ENCODE results near the gene LRP10.
"Not testable (repeated sequence)": the region's sequence is repeated elsewhere in the genome, so short reads cannot be mapped to it uniquely, and the experiment has no call there.

The LRP10 gene

DNA sequence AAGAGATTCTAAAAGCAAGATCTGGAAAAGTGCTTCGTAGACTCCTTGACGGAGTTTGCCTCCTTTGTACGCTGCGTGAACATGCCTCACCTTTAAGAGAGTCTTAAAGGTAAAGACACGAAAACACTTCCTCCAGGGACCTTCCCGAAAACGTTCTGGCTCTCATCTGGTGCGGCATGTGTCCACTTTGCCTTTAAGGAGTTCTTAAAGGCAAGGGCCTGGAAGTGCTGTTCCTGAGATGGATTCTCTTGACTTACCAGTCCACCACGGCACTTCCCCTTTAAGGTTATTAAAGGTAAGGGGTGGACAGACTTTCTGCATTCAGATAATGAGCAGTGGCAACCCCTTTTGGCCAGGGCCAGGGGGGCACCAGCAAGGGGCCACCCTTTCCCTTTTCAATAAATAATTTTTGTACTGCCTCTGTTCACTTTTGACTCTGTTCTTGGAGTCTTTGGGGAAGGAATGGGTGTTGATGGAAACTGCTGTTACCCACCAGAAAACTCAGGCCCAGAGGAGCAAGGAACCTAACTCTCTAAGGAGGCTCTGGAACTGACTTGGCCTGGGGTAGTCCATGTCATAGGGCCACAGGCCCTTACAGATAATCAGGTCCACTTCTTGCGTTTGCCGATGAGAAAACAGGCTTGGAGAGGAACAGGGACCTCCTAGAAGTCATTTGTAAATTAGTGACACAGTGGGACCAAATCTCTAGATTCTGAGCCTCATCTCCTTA, 15.9 kb downstream of the LRP10 start:
- DNase-seq: no peak

DNA sequence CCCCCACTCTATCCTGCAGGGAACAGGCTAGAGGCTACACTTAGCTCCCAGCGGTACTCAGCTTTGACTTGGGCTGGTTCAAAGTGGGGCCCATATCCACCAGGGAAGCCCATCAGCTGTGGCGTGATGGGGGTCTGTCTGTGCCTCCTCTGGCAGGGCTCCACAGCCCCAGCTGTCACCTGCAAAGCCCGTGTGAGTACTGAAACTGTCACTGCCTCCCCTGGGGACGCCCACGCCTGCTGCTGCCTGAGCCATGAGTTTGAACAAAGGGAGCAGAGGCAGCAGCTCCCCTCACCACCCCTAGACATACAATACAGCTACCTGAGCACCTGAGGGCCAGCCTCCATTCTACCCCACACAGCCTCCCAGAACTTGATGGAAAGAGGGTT, 16.4 kb downstream of the LRP10 start:
- DNase-seq: peak; percentile 6

- no peak for DNase-seq
These were observed 17.1 kb downstream of the LRP10 start for GRCh38 chr14:22888662-22889061.

DNA sequence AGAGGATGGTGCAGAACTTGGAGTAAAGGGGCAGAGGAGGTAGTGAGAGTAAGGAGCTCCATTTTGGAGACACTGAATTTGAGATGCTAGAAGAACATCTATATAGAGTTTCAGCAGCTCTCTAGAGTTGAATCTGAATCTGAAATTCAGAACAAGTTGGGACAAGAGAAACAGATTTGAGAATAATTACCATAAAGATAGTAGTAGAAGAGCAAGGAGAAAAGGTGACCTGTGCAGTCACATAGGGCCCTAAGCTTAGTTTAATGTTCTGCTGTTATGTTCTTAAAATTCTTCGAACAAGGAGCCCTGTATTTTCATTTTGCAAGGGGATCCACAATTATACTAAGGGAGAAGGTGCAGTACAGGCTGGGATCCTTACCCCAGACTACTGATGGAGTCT, 18.9 kb downstream of the LRP10 start:
- no peak for DNase-seq

DNA sequence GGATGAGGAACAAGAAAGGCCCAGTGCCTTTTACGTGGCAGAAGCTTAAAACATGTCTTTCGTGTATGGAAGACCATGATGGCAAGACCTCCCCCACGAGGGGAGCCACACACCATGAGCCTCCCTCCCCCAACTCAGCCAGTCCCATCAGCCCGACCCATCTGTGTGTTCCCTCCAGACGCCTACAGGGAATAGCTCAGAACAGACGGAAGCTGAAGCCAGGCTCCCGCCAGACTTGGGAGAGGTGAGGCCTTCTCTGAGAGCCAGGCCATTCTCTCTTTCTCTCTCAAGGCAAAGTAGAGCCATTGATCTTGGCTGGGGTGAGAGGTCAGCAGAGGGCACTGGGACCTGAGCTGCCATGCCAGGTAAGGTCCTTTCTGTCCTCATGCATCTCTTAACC, 20.9 kb downstream of the LRP10 start:
- DNase-seq: no peak

- DNase-seq: no peak
These were observed 22.2 kb downstream of the LRP10 start for GRCh38 chr14:22893706-22894105.

GRCh38 chr14:22895402-22895801, 23.9 kb downstream of the LRP10 start:
- DNase-seq: no peak

- DNase-seq: no peak
These were observed 24.8 kb downstream of the LRP10 start for GRCh38 chr14:22896356-22896755.

DNA sequence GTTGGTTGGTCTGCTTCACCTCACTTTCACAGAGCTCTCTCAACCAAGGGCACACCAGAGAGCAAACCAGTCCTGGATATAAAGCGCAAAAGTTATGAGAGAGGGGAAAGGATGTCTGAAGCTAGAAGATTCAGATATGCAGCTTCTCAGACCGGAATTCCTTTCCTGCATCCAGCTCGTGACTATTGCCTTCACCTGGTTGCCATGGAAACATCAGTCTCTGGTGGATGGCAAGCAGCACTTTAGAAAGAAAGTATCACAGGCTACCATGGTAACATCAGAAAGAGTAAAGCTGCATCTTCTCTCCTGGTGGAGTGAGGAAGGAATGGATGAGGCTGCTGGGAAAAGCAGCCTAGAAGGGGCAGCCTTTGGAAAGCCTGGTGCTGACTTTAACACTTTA, 25.2 kb downstream of the LRP10 start:
- no peak for DNase-seq

GRCh38 chr14:22897357-22897756, 25.8 kb downstream of the LRP10 start:
- DNase-seq: no peak

- no peak for DNase-seq
These were observed 27.0 kb downstream of the LRP10 start for GRCh38 chr14:22898302-22899090.

- peak; percentile 27 for DNase-seq
These were observed 28.7 kb downstream of the LRP10 start for GRCh38 chr14:22900081-22900799.

GRCh38 chr14:22901799-22902198, 30.3 kb downstream of the LRP10 start:
- DNase-seq: no peak

- no peak for DNase-seq
These were observed 32.2 kb downstream of the LRP10 start for GRCh38 chr14:22903742-22904087.

DNA sequence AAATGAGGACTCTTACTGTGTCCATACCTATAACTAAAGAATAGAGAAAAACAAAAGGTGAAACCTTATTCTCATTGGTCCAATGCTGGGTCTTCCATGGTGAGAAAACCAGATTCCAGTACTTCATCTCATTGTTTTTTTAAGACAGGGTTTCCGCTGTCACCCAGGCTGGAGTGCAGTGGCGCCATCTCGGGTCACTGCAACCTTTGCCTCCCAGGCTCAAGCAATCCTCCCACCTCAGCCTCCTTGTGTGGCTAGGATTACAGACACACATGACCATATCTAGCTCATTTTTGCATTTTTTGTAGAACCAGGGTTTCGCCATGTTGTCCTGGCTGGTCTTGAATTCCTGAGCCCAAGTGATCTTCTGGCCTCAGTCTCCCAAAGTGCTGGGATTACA, 34.1 kb downstream of the LRP10 start:
- DNase-seq: no peak

GRCh38 chr14:22906073-22906472, 34.5 kb downstream of the LRP10 start:
- DNase-seq: no peak

- no peak for DNase-seq
These were observed 35.9 kb downstream of the LRP10 start for GRCh38 chr14:22907429-22907828.

DNA sequence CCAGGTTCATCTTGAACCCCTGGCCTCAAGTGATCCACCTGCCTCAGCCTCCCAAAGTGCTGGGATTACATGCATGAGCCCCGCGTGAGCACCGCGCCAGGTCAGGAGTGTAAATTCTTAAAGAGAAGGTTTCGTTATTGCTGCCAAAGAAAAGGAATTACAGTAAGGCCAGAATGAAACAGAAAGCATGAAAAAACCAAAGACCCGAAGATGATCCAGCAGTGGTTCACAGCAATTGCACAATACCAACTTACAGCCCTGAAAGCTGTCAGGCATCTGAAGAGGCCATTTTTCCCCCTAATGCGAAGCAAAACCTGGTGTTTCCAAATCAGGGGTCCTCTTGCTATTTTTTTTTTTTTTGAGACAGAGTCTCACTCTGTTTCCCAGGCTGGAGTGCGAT, 37.1 kb downstream of the LRP10 start:
- no peak for DNase-seq

- DNase-seq: no peak
These were observed 39.4 kb downstream of the LRP10 start for GRCh38 chr14:22910916-22911315.

DNA sequence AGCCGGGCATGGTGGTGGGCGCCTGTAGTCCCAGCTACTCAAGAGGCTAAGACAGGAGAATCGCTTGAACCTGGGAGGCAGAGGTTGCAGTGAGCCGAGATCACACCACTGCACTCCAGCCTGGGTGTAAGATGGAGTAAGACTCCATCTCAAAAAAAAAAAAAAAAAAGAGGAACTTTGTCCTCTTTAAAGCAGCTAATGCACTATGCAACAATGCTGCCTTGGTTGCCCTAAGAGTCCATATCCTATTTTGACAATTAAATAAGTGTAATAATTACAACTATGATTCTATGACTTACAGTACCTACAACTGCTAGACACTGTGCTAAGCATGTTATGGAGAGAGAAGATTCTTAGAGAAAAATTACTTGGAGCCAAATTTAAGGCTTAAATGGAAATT, 43.3 kb downstream of the LRP10 start:
- DNase-seq: not testable (repeated sequence)

DNA sequence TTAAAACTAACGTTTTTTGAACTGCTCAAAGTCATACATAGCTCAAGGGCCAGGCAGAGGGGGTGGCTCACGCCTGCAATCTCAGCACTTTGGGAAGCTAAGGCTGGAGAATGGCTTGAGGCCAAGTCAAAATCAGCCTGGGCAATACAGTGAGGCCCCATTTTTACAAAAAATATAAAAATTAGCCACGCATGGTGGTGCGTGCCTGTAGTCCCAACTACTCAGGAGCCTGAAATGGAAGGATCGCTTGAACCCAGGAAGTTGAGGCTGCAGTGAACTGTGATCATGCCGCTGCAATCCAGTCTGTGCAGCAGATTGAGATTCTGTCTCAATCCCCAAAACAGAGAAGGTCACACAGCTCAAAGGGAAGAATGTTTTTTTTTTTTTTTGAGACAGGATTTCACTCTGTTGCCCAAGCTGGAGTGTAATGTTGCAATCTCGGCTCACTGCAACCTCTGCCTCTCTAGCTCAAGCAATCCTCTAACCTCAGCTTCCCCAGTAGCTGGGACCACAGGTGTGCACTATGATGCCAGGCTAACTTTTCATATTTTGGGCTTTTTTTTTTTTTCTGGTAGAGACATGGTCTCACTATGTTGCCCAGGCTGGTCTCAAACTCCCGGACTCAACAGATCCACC, 44.5 kb downstream of the LRP10 start:
- no peak for DNase-seq

DNA sequence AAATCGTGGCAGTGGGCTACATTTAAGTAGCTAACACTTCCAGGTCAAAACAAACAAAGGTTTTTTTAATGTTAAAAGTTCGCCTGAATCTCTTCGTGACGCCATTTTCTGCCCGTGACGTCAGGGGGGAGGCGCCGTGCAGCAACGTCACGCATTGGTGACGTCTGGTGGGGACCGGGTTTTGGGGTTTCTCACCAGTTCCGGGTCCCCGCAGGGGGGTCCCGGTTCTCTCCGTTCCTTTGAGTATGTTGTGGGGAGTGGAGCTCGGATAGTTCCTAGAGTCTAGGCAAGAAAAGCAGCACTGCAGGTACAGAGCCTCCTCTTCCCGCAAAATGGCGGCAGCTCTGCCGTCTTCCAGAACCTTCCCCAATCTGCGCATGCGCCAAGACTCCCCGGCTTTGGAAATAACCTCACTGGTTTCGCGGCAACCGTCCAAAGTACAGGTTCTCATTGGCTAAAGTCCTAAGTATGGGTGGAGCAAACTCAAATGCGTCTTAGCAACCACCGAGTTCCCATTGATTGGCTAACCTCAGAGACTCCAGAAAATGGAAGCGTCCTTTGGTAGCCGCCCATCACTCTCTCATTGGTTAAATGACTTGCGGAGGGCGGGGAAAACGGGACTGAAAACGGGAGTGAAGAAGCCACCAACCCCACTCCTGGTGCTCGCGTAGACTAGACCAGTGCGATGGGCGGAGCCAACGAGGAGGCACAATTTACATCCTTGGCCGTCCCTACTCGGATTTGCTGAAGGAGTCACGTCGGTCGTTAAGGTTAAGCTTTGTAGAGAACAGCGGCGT, 47.5 kb downstream of the LRP10 start, which contains the start of gene RBM23:
Gene RBM23 (minus strand): TSS at position 346 of the 797 bp plus-strand sequence.
- peak; percentile 100 for DNase-seq

GRCh38 chr14:22919601-22919921, 48.0 kb downstream of the LRP10 start:
- DNase-seq: no peak

All from effector CD8-positive, alpha-beta T cell (primary cell).